Activated naive CD4-positive, alpha-beta T cell treated with anti-CD3 and anti-CD28 coated beads, Interleukin-2, amount 50 U/mL, for 72 hours (primary cell): ENCODE results near the gene TIGD1. TPM values are rescaled to one million over a fixed set of nuclear protein-coding genes. Genes with fewer than 3 reads are reported as not detected.
A peak's percentile ranks its signal among the peaks of the same experiment; 100 is the strongest.

Experiments used
- ATAC-seq, 2 donors: fragments of 150-1000 bp; cut with Tn5 transposase; 2 replicates each; pipeline ENCODE4 v1.10.0; 2021; ENCODE audit warnings: mild to moderate bottlenecking in 2 of 2, moderate library complexity in 2 of 2
- DNase-seq, 2 donors: peaks; one replicate each; pipeline ENCODE4 v3.0.0; 2021 to 2022; ENCODE audit warnings: low spot score in 2 of 2
- H3K27ac Mint-ChIP-seq, 2 donors: one replicate each; pipeline ENCODE4 v1.8.0; 2022; ENCODE audit warnings: mild to moderate bottlenecking in 2 of 2, mixed read lengths in 2 of 2
- H3K36me3 Mint-ChIP-seq, 2 donors: one replicate each; pipeline ENCODE4 v1.8.0; 2022; ENCODE audit warnings: mixed read lengths in 2 of 2
- H3K9me3 Mint-ChIP-seq, 2 donors: one replicate each; pipeline ENCODE4 v1.8.0; 2022; ENCODE audit warnings: mixed read lengths in 2 of 2
- total RNA-seq, 2 donors: library from RNA; stranded (reverse); gene quantifications; one replicate each; pipeline ENCODE4 v1.2.3, GENCODE V29; 2022

Gene TIGD1
- total RNA-seq, 2 donors from 2014 or later, result 6.8 to 7.3 TPM

DNA sequence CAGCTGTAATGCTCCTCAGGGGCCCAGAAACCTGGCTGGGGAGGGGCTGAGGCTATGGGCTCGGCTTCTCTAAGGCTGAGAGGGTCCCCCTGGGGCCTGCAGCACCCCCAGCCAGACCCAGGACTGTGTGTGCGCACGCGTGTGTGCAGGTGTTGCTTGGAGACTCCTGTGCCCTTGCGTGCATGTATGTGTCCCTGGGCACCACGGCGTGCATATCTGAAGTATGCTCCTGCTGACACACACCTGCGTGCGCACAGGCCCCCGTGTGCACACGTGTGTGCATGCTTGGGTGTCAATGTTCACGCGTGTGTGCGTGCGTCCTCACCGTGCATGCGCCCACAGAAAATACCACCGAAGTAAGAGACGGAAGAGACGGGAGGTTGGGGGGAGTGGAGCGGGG, 47.8 kb downstream of the TIGD1 start:
- no peaks in the 10 kb centered on the region for H3K36me3 Mint-ChIP-seq
- no peaks in the 10 kb centered on the region for H3K9me3 Mint-ChIP-seq
- H3K27ac Mint-ChIP-seq, result no peak overlapping the region
- ATAC-seq, result peak; percentile 18 to 19
- DNase-seq, result no peak

DNA sequence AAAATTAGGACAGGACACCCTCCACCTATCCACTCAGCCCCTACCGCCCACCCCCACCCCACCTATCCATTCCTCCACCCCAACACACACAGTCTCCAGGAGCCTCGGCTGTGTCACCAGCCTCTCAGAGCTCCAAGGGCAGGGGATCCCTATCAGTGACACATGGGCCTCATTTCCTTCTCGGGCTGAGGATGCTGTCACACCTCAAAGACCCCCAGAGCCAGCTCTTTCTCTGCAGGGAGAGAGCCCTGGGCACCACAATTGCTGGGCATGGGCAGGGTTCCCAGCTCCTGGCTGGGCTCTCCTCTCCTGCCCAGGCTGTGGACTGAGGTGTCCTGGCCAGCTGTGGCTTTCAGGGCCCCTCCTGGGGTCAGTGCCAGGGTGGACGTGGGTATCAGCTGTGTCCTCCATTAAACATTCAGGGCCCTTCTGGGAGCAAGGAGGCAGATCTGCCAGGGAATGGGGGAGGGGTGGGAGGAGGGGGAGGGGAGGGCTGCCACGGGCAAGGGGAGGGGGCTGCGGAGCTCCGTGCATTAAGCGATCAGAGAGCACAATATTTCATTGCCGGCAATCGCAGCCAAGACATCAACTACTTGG, 48.5 kb downstream of the TIGD1 start:
- DNase-seq, result no peak
- ATAC-seq, result no peak
- Mint-ChIP-seq H3K36me3 (no peaks in the 10 kb centered on the region), H3K9me3 (no peaks in the 10 kb centered on the region), H3K27ac (no peak overlapping the region)

GRCh38 chr2:232501331-232501771, 49.0 kb downstream of the TIGD1 start:
- no peak for ATAC-seq
- Mint-ChIP-seq H3K36me3 (no peaks in the 10 kb centered on the region), H3K27ac (no peak overlapping the region), H3K9me3 (no peaks in the 10 kb centered on the region)
- no peak for DNase-seq

GRCh38 chr2:232498452-232498851, 51.9 kb downstream of the TIGD1 start:
- H3K27ac Mint-ChIP-seq, result no peak overlapping the region
- DNase-seq, result no peak
- no peaks in the 10 kb centered on the region for H3K36me3 Mint-ChIP-seq
- no peak for ATAC-seq
- no peaks in the 10 kb centered on the region for H3K9me3 Mint-ChIP-seq

Other genes with a start within 250 kb of the TIGD1 start
- gene ALPP, start 171.8 kb downstream of the TIGD1 start, total RNA-seq, result under 1 TPM; 0.16 to 0.53 TPM
- not detected for gene ALPG, start 143.7 kb downstream of the TIGD1 start, total RNA-seq
- not detected for gene ALPI, start 94.4 kb downstream of the TIGD1 start, total RNA-seq
- gene ECEL1, start 62.7 kb downstream of the TIGD1 start, total RNA-seq, result not detected
- gene PRSS56, start 30.2 kb downstream of the TIGD1 start, total RNA-seq, result not detected
- gene CHRND, start 24.4 kb downstream of the TIGD1 start, total RNA-seq, result not detected
- not detected for gene CHRNG, start 10.9 kb downstream of the TIGD1 start, total RNA-seq
- gene EIF4E2, start 132 bp upstream of the TIGD1 start, total RNA-seq, result 10 to 100 TPM; 54.0 to 62.0 TPM
- 1 to 10 TPM in 1 of 2 donors, under 1 TPM in 1; 0.29 to 2.4 TPM for gene EFHD1, start 83.0 kb upstream of the TIGD1 start, total RNA-seq
- gene GIGYF2, start 146.8 kb upstream of the TIGD1 start, total RNA-seq, result 10 to 100 TPM; 63.4 to 64.7 TPM
- gene KCNJ13, start 226.0 kb upstream of the TIGD1 start, total RNA-seq, result not detected